ENCODE data around the gene LIPG.
"Not testable (repeated sequence)": the region's sequence is repeated elsewhere in the genome, so short reads cannot be mapped to it uniquely, and the experiment has no call there.

Gene LIPG

DNA sequence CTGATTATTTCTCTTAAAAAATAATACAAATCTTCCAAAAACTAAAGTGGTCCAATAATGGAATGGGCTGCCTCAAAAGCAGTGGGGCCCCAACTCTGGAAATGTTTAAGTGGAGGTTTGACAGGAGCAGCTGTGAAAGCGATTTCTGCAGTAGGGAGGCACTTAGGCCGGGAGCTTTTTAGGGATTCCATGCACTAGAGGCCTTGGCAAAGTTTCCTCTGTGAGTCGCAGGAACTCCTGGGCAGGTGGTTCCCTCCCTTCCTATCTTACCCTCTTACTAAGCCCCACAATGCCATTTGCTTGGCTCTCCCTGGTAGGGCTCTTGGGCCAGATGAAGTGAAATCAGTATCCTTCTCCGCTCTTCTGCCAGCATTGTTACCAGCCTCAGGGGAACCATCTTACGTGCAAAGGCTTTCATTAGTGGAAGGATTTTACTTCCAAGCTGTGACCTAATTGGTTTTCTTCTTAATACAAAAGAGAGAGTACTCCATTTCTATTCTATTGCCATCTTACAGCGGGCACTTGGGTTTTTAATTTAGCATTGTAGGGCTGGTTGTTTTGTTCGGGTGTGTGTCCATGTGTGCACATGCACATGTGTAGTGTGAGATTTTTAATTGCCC lies 40.5 kb upstream of the LIPG start:
- no peak overlapping the region for H3K4me3 ChIP-seq (ENCODE audit: low read depth, low read length)
- TF ChIP-seq, protein P1, sequence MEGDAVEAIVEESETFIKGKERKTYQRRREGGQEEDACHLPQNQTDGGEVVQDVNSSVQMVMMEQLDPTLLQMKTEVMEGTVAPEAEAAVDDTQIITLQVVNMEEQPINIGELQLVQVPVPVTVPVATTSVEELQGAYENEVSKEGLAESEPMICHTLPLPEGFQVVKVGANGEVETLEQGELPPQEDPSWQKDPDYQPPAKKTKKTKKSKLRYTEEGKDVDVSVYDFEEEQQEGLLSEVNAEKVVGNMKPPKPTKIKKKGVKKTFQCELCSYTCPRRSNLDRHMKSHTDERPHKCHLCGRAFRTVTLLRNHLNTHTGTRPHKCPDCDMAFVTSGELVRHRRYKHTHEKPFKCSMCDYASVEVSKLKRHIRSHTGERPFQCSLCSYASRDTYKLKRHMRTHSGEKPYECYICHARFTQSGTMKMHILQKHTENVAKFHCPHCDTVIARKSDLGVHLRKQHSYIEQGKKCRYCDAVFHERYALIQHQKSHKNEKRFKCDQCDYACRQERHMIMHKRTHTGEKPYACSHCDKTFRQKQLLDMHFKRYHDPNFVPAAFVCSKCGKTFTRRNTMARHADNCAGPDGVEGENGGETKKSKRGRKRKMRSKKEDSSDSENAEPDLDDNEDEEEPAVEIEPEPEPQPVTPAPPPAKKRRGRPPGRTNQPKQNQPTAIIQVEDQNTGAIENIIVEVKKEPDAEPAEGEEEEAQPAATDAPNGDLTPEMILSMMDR (IDR thresholded peaks at IDR 0.05; ENCODE audit: low read depth, low read length), result no peak

- not testable (repeated sequence) for H3K4me3 ChIP-seq (ENCODE audit: low read depth, low read length)
Observed at GRCh38 chr18:49523580-49524093, 38.2 kb upstream of the LIPG start.

DNA sequence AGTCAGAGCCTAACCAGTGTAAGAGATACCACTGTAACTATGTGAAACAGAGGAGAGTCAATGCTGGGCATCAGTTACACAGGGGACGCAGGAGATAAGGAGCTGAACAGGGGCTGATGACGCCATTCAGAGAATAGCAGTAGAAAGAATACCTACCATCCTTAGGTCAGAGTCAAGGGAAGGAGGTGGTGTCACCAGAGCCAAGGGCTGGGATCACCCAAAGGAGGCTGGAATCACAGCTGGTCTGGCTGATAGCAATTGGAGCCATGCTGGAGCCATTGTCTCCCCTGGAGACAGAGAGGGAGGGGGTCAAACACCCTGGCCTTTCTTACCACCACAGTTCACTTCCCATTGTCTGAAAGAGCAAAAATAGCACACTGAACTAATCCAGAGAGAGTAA lies 37.5 kb upstream of the LIPG start:
- TF ChIP-seq, protein P1 (IDR thresholded peaks at IDR 0.05; ENCODE audit: low read depth, low read length), result no peak
- no peak overlapping the region for H3K4me3 ChIP-seq (ENCODE audit: low read depth, low read length)

DNA sequence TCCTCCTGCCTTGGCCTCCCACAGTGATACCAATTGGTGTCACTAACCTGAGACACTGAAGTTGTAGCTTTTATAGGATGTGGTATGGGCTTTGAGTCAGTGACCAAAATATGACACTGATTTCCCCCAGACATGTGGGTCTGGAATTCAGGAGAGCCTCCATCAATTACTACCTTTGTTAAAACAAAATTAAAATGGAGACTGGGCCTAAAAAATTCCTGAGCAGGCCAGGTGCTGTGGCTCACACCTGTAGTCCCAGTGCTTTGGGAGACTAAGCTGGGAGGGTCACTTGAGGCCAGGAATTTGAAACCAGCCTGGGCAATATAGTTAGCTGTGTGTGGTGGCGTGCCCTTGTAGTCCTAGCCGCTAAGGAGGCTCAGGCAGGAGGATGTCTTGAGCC lies 36.9 kb upstream of the LIPG start:
- TF ChIP-seq, protein P1 (IDR thresholded peaks at IDR 0.05; ENCODE audit: low read depth, low read length), result no peak
- no peak overlapping the region for H3K4me3 ChIP-seq (ENCODE audit: low read depth, low read length)

DNA sequence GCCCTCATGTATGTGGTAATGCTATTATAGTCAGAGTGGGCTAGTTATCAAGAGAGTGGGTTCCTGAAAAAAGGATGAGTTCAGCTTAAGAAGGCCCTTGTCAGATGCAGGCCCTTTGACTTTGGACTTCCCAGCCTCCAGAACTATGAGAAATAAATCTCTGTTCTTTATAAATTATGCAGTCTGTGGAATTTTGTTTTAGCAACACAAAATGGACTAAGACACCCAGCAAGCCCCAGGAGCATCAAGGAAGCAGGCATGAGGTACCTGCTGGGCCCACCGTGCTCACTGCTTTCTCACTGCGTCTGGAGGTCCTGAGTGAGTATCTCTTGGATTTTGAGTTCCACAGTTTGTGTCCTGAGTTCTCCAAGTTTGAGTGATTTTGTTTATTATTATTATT lies 35.9 kb upstream of the LIPG start:
- no peak overlapping the region for H3K4me3 ChIP-seq (ENCODE audit: low read depth, low read length)
- TF ChIP-seq, protein P1 (IDR thresholded peaks at IDR 0.05; ENCODE audit: low read depth, low read length), result no peak

DNA sequence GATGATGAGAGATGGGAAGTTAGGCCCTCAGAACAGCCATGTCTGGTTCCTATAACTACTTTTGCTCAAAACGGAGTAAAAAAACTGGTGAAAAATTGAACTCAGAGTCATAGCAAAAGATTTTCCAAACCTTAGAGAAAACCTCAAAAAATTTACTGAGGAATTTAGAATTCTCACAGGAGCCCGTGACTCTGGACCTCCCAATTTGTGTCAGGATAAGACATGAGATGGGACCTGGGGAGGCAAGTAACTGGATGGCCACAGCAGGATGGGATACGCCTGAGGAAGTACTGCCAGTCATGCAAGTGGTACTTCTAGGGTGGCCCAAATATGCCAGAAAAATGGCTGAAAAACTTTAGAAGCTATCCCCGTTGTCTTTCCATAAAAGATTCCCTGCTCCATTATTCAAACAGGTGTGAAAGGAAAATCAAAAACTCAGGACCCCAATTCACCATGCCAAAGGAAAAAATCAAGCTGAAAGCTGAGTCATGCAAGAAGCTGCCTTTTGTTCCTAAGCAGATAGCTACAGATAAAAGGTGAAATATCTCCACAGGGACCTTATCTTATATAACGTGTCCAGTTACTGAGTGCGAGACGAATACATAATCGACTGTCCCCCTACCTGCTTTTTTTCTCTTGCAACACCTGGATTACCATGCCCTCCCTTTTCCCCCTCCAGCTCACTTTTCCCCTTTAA lies 34.1 kb upstream of the LIPG start:
- no peak overlapping the region for H3K4me3 ChIP-seq (ENCODE audit: low read depth, low read length)
- TF ChIP-seq, protein P1 (IDR thresholded peaks at IDR 0.05; ENCODE audit: low read depth, low read length), result no peak

- TF ChIP-seq, protein P1 (IDR thresholded peaks at IDR 0.05; ENCODE audit: low read depth, low read length), result no peak
Observed at GRCh38 chr18:49529596-49529995, 32.3 kb upstream of the LIPG start.

More at GRCh38 chr18:49529596-49529995, 32.3 kb upstream of the LIPG start:
- no peak overlapping the region for H3K4me3 ChIP-seq (ENCODE audit: low read depth, low read length)
